ENCODE results near the gene GTF2I.

GRCh38 chr7:74625446-74625845 lies 32.1 kb upstream of the GTF2I start:
- TF ChIP-seq ZNF274 (IDR thresholded peaks at IDR 0.05; ENCODE audit: low read depth, low read length) (no peak), SUZ12 (IDR thresholded peaks at IDR 0.05; ENCODE audit: extremely low read depth, insufficient read depth, insufficient read length) (no peak)

Measured in NT2/D1 (cell line).